Measurements from ENCODE around the gene CR1.

Gene CR1

DNA sequence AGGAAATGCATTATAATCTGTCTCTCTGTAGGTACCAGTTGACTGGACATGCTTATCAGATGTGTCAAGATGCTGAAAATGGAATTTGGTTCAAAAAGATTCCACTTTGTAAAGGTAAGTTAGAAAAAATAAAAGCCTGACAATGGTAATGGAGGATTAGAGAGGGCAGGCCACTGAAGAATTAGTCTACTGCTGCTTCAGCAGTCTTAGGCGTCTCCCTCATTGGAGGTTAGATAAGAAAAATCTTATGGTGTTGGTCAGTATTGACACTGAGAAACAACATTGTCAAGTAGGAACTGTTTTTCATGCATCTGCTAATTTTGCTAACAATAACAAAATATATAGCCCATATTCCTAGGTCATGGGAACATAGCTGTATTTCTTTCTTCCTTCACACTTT is 21.7 kb upstream of the CR1 start:
- TF ChIP-seq MYC (IDR thresholded peaks at IDR 0.05; ENCODE audit: low read depth, low read length): no peak
- TF ChIP-seq, protein P1, sequence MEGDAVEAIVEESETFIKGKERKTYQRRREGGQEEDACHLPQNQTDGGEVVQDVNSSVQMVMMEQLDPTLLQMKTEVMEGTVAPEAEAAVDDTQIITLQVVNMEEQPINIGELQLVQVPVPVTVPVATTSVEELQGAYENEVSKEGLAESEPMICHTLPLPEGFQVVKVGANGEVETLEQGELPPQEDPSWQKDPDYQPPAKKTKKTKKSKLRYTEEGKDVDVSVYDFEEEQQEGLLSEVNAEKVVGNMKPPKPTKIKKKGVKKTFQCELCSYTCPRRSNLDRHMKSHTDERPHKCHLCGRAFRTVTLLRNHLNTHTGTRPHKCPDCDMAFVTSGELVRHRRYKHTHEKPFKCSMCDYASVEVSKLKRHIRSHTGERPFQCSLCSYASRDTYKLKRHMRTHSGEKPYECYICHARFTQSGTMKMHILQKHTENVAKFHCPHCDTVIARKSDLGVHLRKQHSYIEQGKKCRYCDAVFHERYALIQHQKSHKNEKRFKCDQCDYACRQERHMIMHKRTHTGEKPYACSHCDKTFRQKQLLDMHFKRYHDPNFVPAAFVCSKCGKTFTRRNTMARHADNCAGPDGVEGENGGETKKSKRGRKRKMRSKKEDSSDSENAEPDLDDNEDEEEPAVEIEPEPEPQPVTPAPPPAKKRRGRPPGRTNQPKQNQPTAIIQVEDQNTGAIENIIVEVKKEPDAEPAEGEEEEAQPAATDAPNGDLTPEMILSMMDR (IDR thresholded peaks at IDR 0.05; ENCODE audit: low read depth, low read length): no peak
- TF ChIP-seq, protein P2, sequence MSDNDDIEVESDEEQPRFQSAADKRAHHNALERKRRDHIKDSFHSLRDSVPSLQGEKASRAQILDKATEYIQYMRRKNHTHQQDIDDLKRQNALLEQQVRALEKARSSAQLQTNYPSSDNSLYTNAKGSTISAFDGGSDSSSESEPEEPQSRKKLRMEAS (IDR thresholded peaks at IDR 0.05; ENCODE audit: low read depth, low read length): no peak
- no peak for TF ChIP-seq POLR2A (IDR thresholded peaks at IDR 0.05; ENCODE audit: extremely low read depth, insufficient read length)
- no peak for DNase-seq (ENCODE audit: low read depth)
- no peak overlapping the region for H3K4me3 ChIP-seq (ENCODE audit: low read depth, low read length)

DNA sequence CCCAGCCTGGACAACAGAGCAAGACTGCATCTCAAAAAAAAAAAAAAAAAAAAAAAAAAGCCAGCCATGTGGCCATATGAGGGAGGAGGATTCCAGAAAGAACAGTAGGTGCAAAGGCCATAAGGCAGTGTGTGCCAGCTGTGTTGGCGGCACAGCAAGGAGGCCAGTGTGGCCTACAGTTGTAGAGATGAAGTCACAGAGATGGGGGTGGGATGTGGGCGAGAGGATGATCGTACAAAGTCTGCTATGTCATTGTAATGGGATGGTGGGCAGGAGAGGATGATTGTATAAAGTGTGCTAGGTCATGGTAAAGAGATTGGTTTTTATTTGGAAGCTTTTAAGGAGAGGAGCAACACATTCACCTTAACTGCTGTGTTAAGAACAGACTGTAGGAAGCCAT is 9.8 kb upstream of the CR1 start:
- DNase-seq (ENCODE audit: low read depth): no peak
- TF ChIP-seq MYC (IDR thresholded peaks at IDR 0.05; ENCODE audit: low read depth, low read length): no peak
- TF ChIP-seq, protein P2 (IDR thresholded peaks at IDR 0.05; ENCODE audit: low read depth, low read length): no peak
- H3K4me3 ChIP-seq (ENCODE audit: low read depth, low read length): no peak overlapping the region

DNA sequence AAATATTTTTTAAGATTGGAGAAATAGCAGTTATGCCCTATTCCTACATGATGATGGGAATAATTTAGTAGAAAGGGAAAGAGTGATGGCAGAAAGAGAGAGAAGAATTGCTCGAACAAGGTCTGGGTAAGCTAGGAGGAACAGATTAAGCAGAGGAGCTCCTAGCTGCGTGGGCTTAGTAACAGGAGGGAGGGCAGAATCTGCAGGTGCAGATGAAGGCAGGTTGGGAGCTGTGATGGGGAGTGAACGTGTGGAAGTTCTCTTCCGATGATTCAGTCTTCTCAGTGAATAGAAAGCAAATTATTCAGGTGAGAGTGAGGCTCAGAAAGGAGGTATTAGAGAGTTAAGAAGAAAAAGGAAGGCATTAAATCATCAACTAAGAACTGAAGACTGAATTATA is 8.3 kb upstream of the CR1 start:
- DNase-seq (ENCODE audit: low read depth): no peak
- no peak for TF ChIP-seq POLR2A (IDR thresholded peaks at IDR 0.05; ENCODE audit: extremely low read depth, insufficient read length)
- TF ChIP-seq MYC (IDR thresholded peaks at IDR 0.05; ENCODE audit: low read depth, low read length): no peak
- TF ChIP-seq, protein P1 (IDR thresholded peaks at IDR 0.05; ENCODE audit: low read depth, low read length): no peak
- TF ChIP-seq, protein P2 (IDR thresholded peaks at IDR 0.05; ENCODE audit: low read depth, low read length): no peak

DNA sequence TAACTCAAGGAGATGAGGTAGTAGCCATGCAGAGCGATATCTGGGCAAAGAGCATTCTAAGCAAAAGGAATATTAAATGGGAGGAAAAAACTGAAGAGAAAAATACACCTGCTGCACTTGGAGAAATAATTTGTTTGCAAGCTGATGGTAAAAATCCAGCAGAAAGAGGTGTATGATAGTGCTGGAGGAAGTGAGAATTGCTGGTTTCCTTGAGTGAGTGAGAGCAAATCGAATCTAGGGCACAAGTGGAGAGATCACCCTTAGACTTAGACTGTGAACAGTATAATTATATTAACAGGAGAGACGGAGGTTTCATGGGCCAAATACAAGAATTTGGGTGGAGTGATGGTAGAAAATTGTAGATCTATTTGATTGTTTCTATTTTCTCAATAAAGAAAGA is 2.7 kb upstream of the CR1 start:
- H3K4me3 ChIP-seq (ENCODE audit: low read depth, low read length): no peak overlapping the region
- DNase-seq (ENCODE audit: low read depth): no peak
- TF ChIP-seq, protein P2 (IDR thresholded peaks at IDR 0.05; ENCODE audit: low read depth, low read length): no peak
- TF ChIP-seq, protein P1 (IDR thresholded peaks at IDR 0.05; ENCODE audit: low read depth, low read length): no peak
- TF ChIP-seq POLR2A (IDR thresholded peaks at IDR 0.05; ENCODE audit: extremely low read depth, insufficient read length) (no peak), MYC (IDR thresholded peaks at IDR 0.05; ENCODE audit: low read depth, low read length) (no peak)

More for the DNA sequence above, 8.3 kb upstream of the CR1 start:
- no peak overlapping the region for H3K4me3 ChIP-seq (ENCODE audit: low read depth, low read length)

DNA sequence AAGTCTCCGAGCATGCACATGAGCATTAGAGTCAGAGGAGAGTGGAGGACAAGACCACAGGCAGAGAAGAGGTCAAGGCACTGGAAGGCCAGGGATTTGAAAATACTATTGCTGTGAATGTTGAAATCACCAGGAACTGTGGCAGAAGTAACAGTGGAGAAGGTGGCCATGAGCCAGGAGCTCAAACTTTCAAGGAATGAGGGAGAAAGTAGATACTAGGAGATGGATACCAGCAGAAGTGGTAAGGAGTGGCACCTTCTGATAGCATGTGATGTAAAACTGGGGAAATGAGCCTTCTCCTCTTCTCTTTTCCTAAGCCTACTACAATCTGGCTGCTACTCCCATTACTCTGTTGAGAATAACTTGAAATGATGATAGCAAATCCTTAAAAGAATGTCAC is 1.8 kb upstream of the CR1 start:
- no peak for DNase-seq (ENCODE audit: low read depth)
- TF ChIP-seq, protein P2 (IDR thresholded peaks at IDR 0.05; ENCODE audit: low read depth, low read length): no peak
- TF ChIP-seq POLR2A (IDR thresholded peaks at IDR 0.05; ENCODE audit: extremely low read depth, insufficient read length): no peak
- TF ChIP-seq, protein P1 (IDR thresholded peaks at IDR 0.05; ENCODE audit: low read depth, low read length): no peak
- TF ChIP-seq MYC (IDR thresholded peaks at IDR 0.05; ENCODE audit: low read depth, low read length): no peak
- H3K4me3 ChIP-seq (ENCODE audit: low read depth, low read length): no peak overlapping the region

DNA sequence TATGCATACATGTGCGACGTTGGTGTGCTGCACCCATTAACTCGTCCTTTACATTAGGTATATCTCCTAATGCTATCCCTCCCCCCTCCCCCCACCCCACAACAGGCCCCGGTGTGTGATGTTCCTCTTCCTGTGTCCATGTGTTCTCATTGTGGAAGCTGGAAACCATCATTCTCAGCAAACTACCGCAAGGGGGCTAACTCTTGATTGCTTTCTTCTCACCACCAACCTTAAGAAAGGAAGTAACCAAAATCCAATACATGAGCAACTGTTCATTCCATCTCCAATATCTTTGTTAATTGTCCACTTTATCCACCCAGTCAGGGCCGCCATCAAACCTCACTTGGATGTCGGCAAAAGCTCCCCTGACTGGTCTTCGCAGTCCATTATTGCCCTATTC is 676 bp upstream of the CR1 start:
- peak overlapping the region; percentile 59 for H3K4me3 ChIP-seq (ENCODE audit: low read depth, low read length)
- DNase-seq (ENCODE audit: low read depth): peak; percentile 66

DNA sequence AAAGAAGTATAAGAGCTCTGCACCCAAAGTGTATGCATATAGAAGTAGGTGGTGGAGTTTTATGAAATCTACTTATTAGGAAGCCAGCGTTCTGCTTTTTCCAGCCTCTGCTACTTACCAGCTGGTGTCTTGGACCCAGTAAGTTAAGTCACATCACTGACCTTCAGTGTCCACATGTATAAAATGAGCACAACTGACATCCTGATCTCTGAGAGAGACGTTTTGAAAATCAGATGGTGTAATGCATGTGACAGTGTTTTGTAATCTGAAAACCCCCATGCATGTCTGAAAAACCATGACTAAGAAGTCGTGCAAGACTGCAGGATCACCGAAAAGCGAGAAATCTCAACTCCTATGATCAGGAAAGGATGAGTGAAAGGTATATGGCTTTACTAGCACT is 2.0 kb downstream of the CR1 start:
- peak overlapping the region; percentile 59 for H3K4me3 ChIP-seq (ENCODE audit: low read depth, low read length)
- DNase-seq (ENCODE audit: low read depth): peak; percentile 72
- peak; percentile 60 for TF ChIP-seq MYC (IDR thresholded peaks at IDR 0.05; ENCODE audit: low read depth, low read length)
- TF ChIP-seq, protein P1 (IDR thresholded peaks at IDR 0.05; ENCODE audit: low read depth, low read length): no peak
- TF ChIP-seq, protein P2 (IDR thresholded peaks at IDR 0.05; ENCODE audit: low read depth, low read length): peak; percentile 76
- no peak for TF ChIP-seq POLR2A (IDR thresholded peaks at IDR 0.05; ENCODE audit: extremely low read depth, insufficient read length)
